H9 (cell line): ENCODE data around the gene BANP. TPM values are rescaled to one million over a fixed set of nuclear protein-coding genes. Genes with fewer than 3 reads are reported as not detected.

Source experiments
- DNase-seq: peaks from one replicate; pipeline ENCODE4 v3.0.0-alpha.2; 2017
- H2AFZ ChIP-seq: one replicate; pipeline ENCODE4 v1.6.1; 2013; ENCODE audit warnings: mild to moderate bottlenecking, low read length, control low read depth, moderate library complexity
- H2AK5ac ChIP-seq: 2 replicates; pipeline ENCODE4 v1.6.1; 2013; ENCODE audit warnings: low read length, control low read depth, mixed read lengths; ENCODE audit not compliant: insufficient read length
- H2BK120ac ChIP-seq: one replicate; pipeline ENCODE4 v1.6.1; 2013; ENCODE audit warnings: low read depth, mild to moderate bottlenecking, low read length, control low read depth, inconsistent platforms; ENCODE audit not compliant: poor library complexity, severe bottlenecking
- H2BK12ac ChIP-seq: 2 replicates; pipeline ENCODE4 v1.6.1; 2013; ENCODE audit warnings: low read length, control low read depth, mixed read lengths, low read depth; ENCODE audit not compliant: insufficient read length
- H2BK15ac ChIP-seq: 2 replicates; pipeline ENCODE4 v1.6.1; 2013; ENCODE audit warnings: low read depth, low read length, control low read depth
- H2BK20ac ChIP-seq: one replicate; pipeline ENCODE4 v1.6.1; 2013; ENCODE audit warnings: low read depth, mild to moderate bottlenecking, low read length, control low read depth, inconsistent platforms; ENCODE audit not compliant: poor library complexity, severe bottlenecking
- H2BK5ac ChIP-seq: 2 replicates; pipeline ENCODE4 v1.6.1; 2013; ENCODE audit warnings: low read length, control low read depth, mixed read lengths; ENCODE audit not compliant: insufficient read length
- H3K14ac ChIP-seq: 2 replicates; pipeline ENCODE4 v1.6.1; 2013; ENCODE audit warnings: low read length, control low read depth; ENCODE audit not compliant: insufficient read depth
- H3K18ac ChIP-seq: 2 replicates; pipeline ENCODE4 v1.6.1; 2013; ENCODE audit warnings: low read depth, mild to moderate bottlenecking, mixed read lengths, low read length, control low read depth; ENCODE audit not compliant: insufficient read length
- H3K23ac ChIP-seq: 2 replicates; pipeline ENCODE4 v1.6.1; 2013; ENCODE audit warnings: low read length, control low read depth, mixed read lengths, low read depth; ENCODE audit not compliant: insufficient read length
- H3K23me2 ChIP-seq: 2 replicates; pipeline ENCODE4 v1.6.1; 2013; ENCODE audit warnings: low read depth, mild to moderate bottlenecking, mixed read lengths, low read length, control low read depth; ENCODE audit not compliant: insufficient read length, poor library complexity, severe bottlenecking
- H3K27ac ChIP-seq: 2 replicates; pipeline ENCODE4 v1.5.1; 2013; ENCODE audit warnings: low read length, control low read depth, mixed read lengths, low read depth; ENCODE audit not compliant: insufficient read length
- H3K27me3 ChIP-seq: 2 replicates; pipeline ENCODE4 v1.6.1; 2013; ENCODE audit warnings: low read length, control low read depth, inconsistent platforms; ENCODE audit not compliant: insufficient read depth
- H3K4ac ChIP-seq: 2 replicates; pipeline ENCODE4 v1.6.1; 2013; ENCODE audit warnings: low read depth, mild to moderate bottlenecking, control low read depth, inconsistent platforms, low read length, moderate library complexity
- H3K4me1 ChIP-seq: 2 replicates; pipeline ENCODE4 v1.6.1; 2013; ENCODE audit warnings: low read length, control low read depth, inconsistent platforms; ENCODE audit not compliant: insufficient read depth
- H3K4me2 ChIP-seq: 2 replicates; pipeline ENCODE4 v1.6.1; 2013; ENCODE audit warnings: low read length, control low read depth, mixed read lengths; ENCODE audit not compliant: insufficient read length, insufficient read depth
- H3K56ac ChIP-seq: 2 replicates; pipeline ENCODE4 v1.6.1; 2013; ENCODE audit warnings: low read depth, mild to moderate bottlenecking, mixed read lengths, low read length, control low read depth; ENCODE audit not compliant: insufficient read length
- H3K79me1 ChIP-seq: 2 replicates; pipeline ENCODE4 v1.6.1; 2013; ENCODE audit warnings: low read depth, mild to moderate bottlenecking, moderate library complexity, low read length, control low read depth, inconsistent platforms; ENCODE audit not compliant: insufficient read depth, poor library complexity, severe bottlenecking
- H3K79me2 ChIP-seq: 2 replicates; pipeline ENCODE4 v1.6.1; 2013; ENCODE audit warnings: low read length, control low read depth, inconsistent platforms; ENCODE audit not compliant: insufficient read depth
- H3K9ac ChIP-seq: 2 replicates; pipeline ENCODE4 v1.6.1; 2013; ENCODE audit warnings: low read length, control low read depth, mixed read lengths; ENCODE audit not compliant: insufficient read length; ENCODE audit errors: extremely low read depth
- H3K9me3 ChIP-seq: one replicate; pipeline ENCODE4 v1.6.1; 2013; ENCODE audit warnings: low read depth, low read length, inconsistent platforms; ENCODE audit not compliant: control insufficient read depth
- H3T11ph ChIP-seq: one replicate; pipeline ENCODE4 v1.6.1; 2013; ENCODE audit warnings: mild to moderate bottlenecking, low read length, control low read depth, inconsistent platforms
- H4K20me1 ChIP-seq: one replicate; pipeline ENCODE4 v1.6.1; 2013; ENCODE audit not compliant: control insufficient read depth, insufficient read length, insufficient read depth
- H4K5ac ChIP-seq: 2 replicates; pipeline ENCODE4 v1.6.1; 2013; ENCODE audit warnings: low read depth, mild to moderate bottlenecking, mixed read lengths, low read length, control low read depth; ENCODE audit not compliant: insufficient read length
- H4K8ac ChIP-seq: replicated peaks from 2 replicates; pipeline ENCODE4 v1.6.1; 2013; ENCODE audit warnings: low read length, control low read depth, mixed read lengths, low read depth; ENCODE audit not compliant: insufficient read length
- H4K91ac ChIP-seq: 2 replicates; pipeline ENCODE4 v1.6.1; 2013; ENCODE audit warnings: low read depth, mild to moderate bottlenecking, moderate library complexity, mixed read lengths, low read length, control low read depth; ENCODE audit not compliant: insufficient read length
- H3K27ac Mint-ChIP-seq, 3 experiments: 2 replicates in 2 of 3; 3 replicates in 1 of 3; pipeline ENCODE4 v1.8.0; 2020 to 2021; ENCODE audit warnings: mixed read lengths in 3 of 3, mild to moderate bottlenecking in 1 of 3, moderate library complexity in 1 of 3
- H3K27me3 Mint-ChIP-seq: 2 replicates; pipeline ENCODE4 v1.8.0; 2021; ENCODE audit warnings: low read depth, mild to moderate bottlenecking, moderate library complexity, mixed read lengths
- H3K36me3 Mint-ChIP-seq, 3 experiments: 2 replicates in 2 of 3; 3 replicates in 1 of 3; pipeline ENCODE4 v1.8.0; 2020 to 2021; ENCODE audit warnings: low read depth in 3 of 3, mixed read lengths in 3 of 3; ENCODE audit not compliant: insufficient read depth in 1 of 3
- H3K4me1 Mint-ChIP-seq, 2 experiments: 2 replicates each; pipeline ENCODE4 v1.8.0; 2020; ENCODE audit warnings: mixed read lengths in 2 of 2
- H3K4me3 Mint-ChIP-seq, 2 experiments: 2 replicates in 1 of 2; 3 replicates in 1 of 2; pipeline ENCODE4 v1.8.0; 2020 to 2021; ENCODE audit warnings: mild to moderate bottlenecking in 2 of 2, mixed read lengths in 2 of 2, moderate library complexity in 1 of 2
- H3K9me3 Mint-ChIP-seq, 2 experiments: 2 replicates in 1 of 2; 3 replicates in 1 of 2; pipeline ENCODE4 v1.8.0; 2020; ENCODE audit warnings: mild to moderate bottlenecking in 2 of 2, mixed read lengths in 2 of 2, moderate library complexity in 1 of 2
- CTCF ChIP-seq: fragments of 200-600 bp; sonication (generic); conservative IDR thresholded peaks from 3 replicates; pipeline ENCODE4 v1.8.0; 2021; ENCODE audit warnings: antibody characterized with exemption, mild to moderate bottlenecking
- WGBS: extraction: QIAGEN DNeasy Blood & Tissue Kit; methylation state at CpG from one replicate; pipeline ENCODE4 v1.1.7; 2013; ENCODE audit warnings: missing lambda C conversion rate, low lambda C conversion rate, mixed read lengths; ENCODE audit not compliant: insufficient read length; ENCODE audit errors: extremely low coverage; 5-methylcytosine and 5-hydroxymethylcytosine counted together
- total RNA-seq: library from RNA; stranded (reverse); gene quantifications from 2 replicates; pipeline ENCODE4 v1.2.1, GENCODE V29; 2021

The BANP gene
- total RNA-seq, 1 experiment from 2014 or later: 24.9 TPM

GRCh38 chr16:88016964-88017363 is 65.7 kb downstream of the BANP start:
- no peak for DNase-seq
- Histone ChIP-seq H3K9me3 (no peaks in the 10 kb centered on the region), H3K18ac (no peak overlapping the region), H3K4me2 (no peak overlapping the region), H3K27ac (no peak overlapping the region), H3K4ac (no peak overlapping the region), H4K5ac (no peak overlapping the region), H2BK15ac (no peak overlapping the region), H3T11ph (no peak overlapping the region), H3K14ac (no peak overlapping the region), H2BK20ac (no peak overlapping the region), H3K9ac (no peak overlapping the region), H3K79me1 (no peaks in the 10 kb centered on the region), H2BK5ac (no peak overlapping the region), H3K79me2 (no peaks in the 10 kb centered on the region), H4K20me1 (no peaks in the 10 kb centered on the region), H4K91ac (no peak overlapping the region), H3K4me1 (no peaks in the 10 kb centered on the region), H3K23me2 (no peaks in the 10 kb centered on the region), H2BK12ac (no peak overlapping the region), H3K56ac (no peak overlapping the region), H2AK5ac (no peak overlapping the region), H3K23ac (no peak overlapping the region), H2BK120ac (no peak overlapping the region), H4K8ac (no peak overlapping the region), H3K27me3 (no peaks in the 10 kb centered on the region), H2AFZ (no peak overlapping the region)
- Mint-ChIP-seq H3K4me3 (no peak overlapping the region), H3K36me3 (peaks cover 21 to 31% (median 25%) of the 10 kb centered on the region in 3 experiments; a peak in 6 of 7 replicates), H3K9me3 (no peaks in the 10 kb centered on the region), H3K27ac (peak overlapping the region in 2 of 3 experiments; percentile 70 to 81; a peak in 2 of 7 replicates), H3K27me3 (no peaks in the 10 kb centered on the region), H3K4me1 (peaks cover 3 to 11% of the 10 kb centered on the region in 2 experiments; a peak in 1 of 4 replicates)
- TF ChIP-seq CTCF: no peak
- no CpG with 5 or more reads among the region's 11 CpGs for WGBS
